Measurements from ENCODE around the gene PCBP1.

DNA sequence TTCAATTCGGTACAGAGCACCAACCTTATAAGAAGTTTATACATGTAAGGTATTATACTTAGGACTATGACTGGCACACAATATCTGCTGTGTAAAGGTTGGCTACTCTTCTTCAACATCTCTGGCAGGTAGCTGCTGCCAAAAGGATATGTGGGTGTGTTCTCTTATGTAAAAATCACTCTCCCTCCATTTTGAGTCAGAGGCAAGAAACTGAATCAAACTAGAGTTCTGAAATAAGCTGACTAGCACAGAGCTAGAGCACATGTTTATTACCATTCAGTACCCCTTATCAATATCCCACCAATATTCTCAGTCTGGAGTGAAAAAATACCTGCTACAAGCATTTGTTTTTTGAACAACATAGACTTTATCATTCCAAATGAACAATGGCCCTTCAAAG lies 38.0 kb upstream of the PCBP1 start:
- TF ChIP-seq, protein P1, sequence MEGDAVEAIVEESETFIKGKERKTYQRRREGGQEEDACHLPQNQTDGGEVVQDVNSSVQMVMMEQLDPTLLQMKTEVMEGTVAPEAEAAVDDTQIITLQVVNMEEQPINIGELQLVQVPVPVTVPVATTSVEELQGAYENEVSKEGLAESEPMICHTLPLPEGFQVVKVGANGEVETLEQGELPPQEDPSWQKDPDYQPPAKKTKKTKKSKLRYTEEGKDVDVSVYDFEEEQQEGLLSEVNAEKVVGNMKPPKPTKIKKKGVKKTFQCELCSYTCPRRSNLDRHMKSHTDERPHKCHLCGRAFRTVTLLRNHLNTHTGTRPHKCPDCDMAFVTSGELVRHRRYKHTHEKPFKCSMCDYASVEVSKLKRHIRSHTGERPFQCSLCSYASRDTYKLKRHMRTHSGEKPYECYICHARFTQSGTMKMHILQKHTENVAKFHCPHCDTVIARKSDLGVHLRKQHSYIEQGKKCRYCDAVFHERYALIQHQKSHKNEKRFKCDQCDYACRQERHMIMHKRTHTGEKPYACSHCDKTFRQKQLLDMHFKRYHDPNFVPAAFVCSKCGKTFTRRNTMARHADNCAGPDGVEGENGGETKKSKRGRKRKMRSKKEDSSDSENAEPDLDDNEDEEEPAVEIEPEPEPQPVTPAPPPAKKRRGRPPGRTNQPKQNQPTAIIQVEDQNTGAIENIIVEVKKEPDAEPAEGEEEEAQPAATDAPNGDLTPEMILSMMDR (conservative IDR thresholded peaks at IDR 0.05; ENCODE audit: low read depth in 2 of 2), result no peak
- TF ChIP-seq EZH2phosphoT487 (IDR thresholded peaks at IDR 0.05; ENCODE audit: unreplicated experiment) (no peak), POLR2AphosphoS5 (IDR thresholded peaks at IDR 0.05; ENCODE audit: low read depth) (no peak), EZH2 (IDR thresholded peaks at IDR 0.05; ENCODE audit: low read depth, unreplicated experiment) (no peak)
